ENCODE measurements around the gene CNOT6. TPM values are rescaled to one million over a fixed set of nuclear protein-coding genes. Genes with fewer than 3 reads are reported as not detected.
"Not testable (repeated sequence)": the region's sequence is repeated elsewhere in the genome, so short reads cannot be mapped to it uniquely, and the experiment has no call there.

Gene CNOT6
- total and polyA plus RNA-seq, 10 of the 15 experiments (the other 5 are each of a cell fraction or from before 2014, with no cell fraction given) = 3.8 to 22.1 (median 12.1) TPM

- TF ChIP-seq GABPA (IDR thresholded peaks at IDR 0.05; ENCODE audit: low read depth) (no peak), ZNF384 (IDR thresholded peaks at IDR 0.05; ENCODE audit: borderline replicate concordance, low read depth, low read length) (no peak), ZZZ3 (IDR thresholded peaks at IDR 0.05; ENCODE audit: control insufficient read depth, insufficient read length, low read depth) (no peak)
- TF ChIP-seq, protein P1, sequence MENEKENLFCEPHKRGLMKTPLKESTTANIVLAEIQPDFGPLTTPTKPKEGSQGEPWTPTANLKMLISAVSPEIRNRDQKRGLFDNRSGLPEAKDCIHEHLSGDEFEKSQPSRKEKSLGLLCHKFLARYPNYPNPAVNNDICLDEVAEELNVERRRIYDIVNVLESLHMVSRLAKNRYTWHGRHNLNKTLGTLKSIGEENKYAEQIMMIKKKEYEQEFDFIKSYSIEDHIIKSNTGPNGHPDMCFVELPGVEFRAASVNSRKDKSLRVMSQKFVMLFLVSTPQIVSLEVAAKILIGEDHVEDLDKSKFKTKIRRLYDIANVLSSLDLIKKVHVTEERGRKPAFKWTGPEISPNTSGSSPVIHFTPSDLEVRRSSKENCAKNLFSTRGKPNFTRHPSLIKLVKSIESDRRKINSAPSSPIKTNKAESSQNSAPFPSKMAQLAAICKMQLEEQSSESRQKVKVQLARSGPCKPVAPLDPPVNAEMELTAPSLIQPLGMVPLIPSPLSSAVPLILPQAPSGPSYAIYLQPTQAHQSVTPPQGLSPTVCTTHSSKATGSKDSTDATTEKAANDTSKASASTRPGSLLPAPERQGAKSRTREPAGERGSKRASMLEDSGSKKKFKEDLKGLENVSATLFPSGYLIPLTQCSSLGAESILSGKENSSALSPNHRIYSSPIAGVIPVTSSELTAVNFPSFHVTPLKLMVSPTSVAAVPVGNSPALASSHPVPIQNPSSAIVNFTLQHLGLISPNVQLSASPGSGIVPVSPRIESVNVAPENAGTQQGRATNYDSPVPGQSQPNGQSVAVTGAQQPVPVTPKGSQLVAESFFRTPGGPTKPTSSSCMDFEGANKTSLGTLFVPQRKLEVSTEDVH (IDR thresholded peaks at IDR 0.05; ENCODE audit: low read depth, partially characterized antibody) = no peak
Measured at GRCh38 chr5:180515294-180515693, 21.1 kb downstream of the CNOT6 start (continued).

- BruUV-seq (replicated peaks); RAD21 ChIA-PET (ENCODE audit: unreplicated experiment); ATAC-seq; H3K27me3 ChIP-seq (replicated peaks in 1 of 2; ENCODE audit: control insufficient read depth in 2 of 2, insufficient read depth in 2 of 2, low read length in 1 of 2); in situ Hi-C loops (cut with MboI); H3K9me3 ChIP-seq (replicated peaks; ENCODE audit: control insufficient read depth, insufficient read depth, low read length); H3K4me2 ChIP-seq (ENCODE audit: control insufficient read depth, insufficient read depth); SMC1A ChIA-PET (ENCODE audit: uncharacterized antibody, unreplicated experiment); H4K20me1 ChIP-seq (ENCODE audit: control insufficient read depth, insufficient read depth); FAIRE-seq; H3K27ac ChIP-seq (ENCODE audit: control insufficient read depth, insufficient read depth); H3K4me3 ChIP-seq; H3K9ac ChIP-seq (ENCODE audit: control insufficient read depth, insufficient read depth, low read length); H3K4me1 ChIP-seq (ENCODE audit: control insufficient read depth, insufficient read depth, low read length); intact Hi-C loops (cut with micrococcal nuclease; ENCODE audit: unreplicated experiment); H2AFZ ChIP-seq (ENCODE audit: control insufficient read depth, low read depth, low read length); CTCF ChIA-PET; DNase-seq (ENCODE audit: low read depth, low spot score); H3K36me3 ChIP-seq (ENCODE audit: control insufficient read depth in 2 of 2, insufficient read depth in 2 of 2, low read length in 1 of 2); POLR2A ChIA-PET: not testable (repeated sequence)
- H3K79me2 ChIP-seq (ENCODE audit: control insufficient read depth, insufficient read depth, low read length) = peaks cover 48% of the 10 kb centered on the region
- 98% methylated on average over 6 of the region's 7 CpGs for WGBS (ENCODE audit: insufficient coverage, insufficient replicate concordance, low lambda C conversion rate, missing lambda C conversion rate)
Measured at GRCh38 chr5:180515974-180516373, 21.8 kb downstream of the CNOT6 start.

Measured in GM12878 (cell line).